Measurements from ENCODE around the gene TPRX1. TPM values are rescaled to one million over a fixed set of nuclear protein-coding genes. Genes with fewer than 3 reads are reported as not detected.
"Not testable (repeated sequence)": the region's sequence is repeated elsewhere in the genome, so short reads cannot be mapped to it uniquely, and the experiment has no call there.

Gene TPRX1
- total RNA-seq, 3 donors from 2014 or later, result not detected

GRCh38 chr19:47813995-47814328, 9.6 kb upstream of the TPRX1 start:
- no peak for DNase-seq (ENCODE audit: low spot score in 2 of 2)
- TF ChIP-seq POLR2AphosphoS5 (IDR thresholded peaks at IDR 0.05) (no peak), POLR2A (IDR thresholded peaks at IDR 0.05) (no peak), CTCF (IDR thresholded peaks at IDR 0.05) (no peak)
- no peaks in the 10 kb centered on the region for H3K4me1 ChIP-seq
- peaks cover 0 to 3% of the 10 kb centered on the region in 2 donors for H3K27me3 ChIP-seq
- no peak overlapping the region for H3K27ac ChIP-seq
- no peak overlapping the region for H3K4me3 ChIP-seq
- H3K36me3 ChIP-seq, result no peaks in the 10 kb centered on the region
- intact Hi-C loops (cut with DNase I; ENCODE audit: low total_unique reads), result no loop called here
- H3K9me3 ChIP-seq, result no peaks in the 10 kb centered on the region

GRCh38 chr19:47813304-47813994, 9.1 kb upstream of the TPRX1 start:
- DNase-seq (ENCODE audit: low spot score in 2 of 2), result peak; percentile 28 to 61
- no peaks in the 10 kb centered on the region for H3K4me1 ChIP-seq
- peaks cover 0 to 3% of the 10 kb centered on the region in 2 donors for H3K27me3 ChIP-seq
- H3K36me3 ChIP-seq, result no peaks in the 10 kb centered on the region
- H3K9me3 ChIP-seq, result no peaks in the 10 kb centered on the region
- TF ChIP-seq CTCF (IDR thresholded peaks at IDR 0.05), result no peak
- TF ChIP-seq POLR2AphosphoS5 (IDR thresholded peaks at IDR 0.05), result no peak
- no peak for TF ChIP-seq POLR2A (IDR thresholded peaks at IDR 0.05)
- H3K4me3 ChIP-seq, result no peak overlapping the region
- intact Hi-C loops (cut with DNase I; ENCODE audit: low total_unique reads), result no loop called here
- no peak overlapping the region for H3K27ac ChIP-seq

- H3K36me3 ChIP-seq, result no peaks in the 10 kb centered on the region
- no peaks in the 10 kb centered on the region for H3K4me1 ChIP-seq
- DNase-seq (ENCODE audit: low spot score in 2 of 2), result no peak
- H3K27me3 ChIP-seq, result no peaks in the 10 kb centered on the region
- no peak overlapping the region for H3K27ac ChIP-seq
- TF ChIP-seq POLR2AphosphoS5 (IDR thresholded peaks at IDR 0.05), result no peak
- no peak for TF ChIP-seq POLR2A (IDR thresholded peaks at IDR 0.05)
- no peak for TF ChIP-seq CTCF (IDR thresholded peaks at IDR 0.05)
- no peaks in the 10 kb centered on the region for H3K9me3 ChIP-seq
- intact Hi-C loops (cut with DNase I; ENCODE audit: low total_unique reads), result no loop called here
- H3K4me3 ChIP-seq, result no peak overlapping the region
These were observed 2.1 kb upstream of the TPRX1 start for GRCh38 chr19:47806435-47806834.

GRCh38 chr19:47805313-47805712, 962 bp upstream of the TPRX1 start:
- no peaks in the 10 kb centered on the region for H3K9me3 ChIP-seq
- H3K4me1 ChIP-seq, result no peaks in the 10 kb centered on the region
- TF ChIP-seq POLR2AphosphoS5 (IDR thresholded peaks at IDR 0.05) (no peak), POLR2A (IDR thresholded peaks at IDR 0.05) (no peak), CTCF (IDR thresholded peaks at IDR 0.05) (no peak)
- H3K27me3 ChIP-seq, result no peaks in the 10 kb centered on the region
- no peak overlapping the region for H3K27ac ChIP-seq
- H3K4me3 ChIP-seq, result no peak overlapping the region
- intact Hi-C loops (cut with DNase I; ENCODE audit: low total_unique reads), result no loop called here
- no peak for DNase-seq (ENCODE audit: low spot score in 2 of 2)
- H3K36me3 ChIP-seq, result no peaks in the 10 kb centered on the region

- H3K36me3 ChIP-seq; intact Hi-C loops (cut with DNase I; ENCODE audit: low total_unique reads); DNase-seq (ENCODE audit: low spot score in 2 of 2); H3K27ac ChIP-seq; H3K27me3 ChIP-seq; H3K4me1 ChIP-seq; H3K9me3 ChIP-seq; H3K4me3 ChIP-seq: not testable (repeated sequence)
These were observed 680 bp downstream of the TPRX1 start for GRCh38 chr19:47803671-47804070.

- H3K27ac ChIP-seq; DNase-seq (ENCODE audit: low spot score in 2 of 2); H3K4me3 ChIP-seq; intact Hi-C loops (cut with DNase I; ENCODE audit: low total_unique reads); H3K27me3 ChIP-seq; H3K9me3 ChIP-seq; H3K4me1 ChIP-seq; H3K36me3 ChIP-seq: not testable (repeated sequence)
These were observed 1.2 kb downstream of the TPRX1 start for GRCh38 chr19:47803148-47803547.
